ENCODE results near the gene MITF.
"Not testable (repeated sequence)": the region's sequence is repeated elsewhere in the genome, so short reads cannot be mapped to it uniquely, and the experiment has no call there.

Gene MITF

DNA sequence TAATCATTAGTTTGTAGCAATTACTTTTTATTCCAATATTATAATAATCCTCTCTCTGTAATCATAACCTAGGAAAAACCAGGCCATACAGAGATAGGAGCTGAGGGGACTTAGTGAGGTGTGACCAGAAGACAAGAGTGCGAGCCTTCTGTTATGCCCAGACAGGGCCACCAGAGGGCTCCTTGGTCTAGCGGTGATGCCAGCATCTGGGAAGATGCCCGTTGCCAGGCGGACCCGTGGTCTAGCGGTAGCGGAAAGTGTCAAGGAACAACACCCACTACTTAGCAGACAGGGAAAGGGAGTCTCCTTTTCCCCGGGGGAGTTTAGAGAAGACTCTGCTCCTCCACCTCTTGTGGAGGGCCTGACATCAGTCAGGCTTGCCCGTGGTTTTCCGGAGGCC is 180.7 kb downstream of the MITF start:
- not testable (repeated sequence) for DNase-seq (ENCODE audit: low spot score)

GRCh38 chr3:69921651-69922050 is 182.4 kb downstream of the MITF start:
- DNase-seq (ENCODE audit: low spot score) = no peak

DNA sequence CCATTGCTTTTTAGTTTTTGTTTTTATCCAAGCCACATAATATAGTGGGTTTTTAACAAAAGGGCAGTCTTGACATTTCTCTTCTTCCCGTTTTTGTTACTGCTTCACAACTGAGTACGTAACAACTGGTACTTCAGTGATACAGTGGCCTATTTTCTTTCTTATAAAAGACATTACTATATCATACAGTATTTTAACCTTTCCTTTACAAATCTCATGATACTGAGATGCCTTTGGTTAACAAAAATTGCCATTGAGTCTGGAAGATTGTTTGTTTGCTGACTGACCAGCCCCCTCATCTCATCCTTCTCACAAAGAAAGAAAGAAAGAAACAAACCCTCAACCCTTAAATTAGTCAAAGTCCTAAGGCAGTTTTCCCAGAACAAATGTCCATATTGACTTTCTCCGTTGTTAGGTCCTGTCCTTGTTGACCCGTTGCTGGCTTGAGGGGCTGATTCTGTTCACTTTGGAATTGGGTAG is 183.3 kb downstream of the MITF start:
- DNase-seq (ENCODE audit: low spot score) = no peak

- DNase-seq (ENCODE audit: low spot score) = no peak
Observed at GRCh38 chr3:69925506-69925905, 186.2 kb downstream of the MITF start.

- no peak for DNase-seq (ENCODE audit: low spot score)
Observed at GRCh38 chr3:69926385-69926784, 187.1 kb downstream of the MITF start.

GRCh38 chr3:69927571-69927970 is 188.3 kb downstream of the MITF start:
- DNase-seq (ENCODE audit: low spot score) = no peak

DNA sequence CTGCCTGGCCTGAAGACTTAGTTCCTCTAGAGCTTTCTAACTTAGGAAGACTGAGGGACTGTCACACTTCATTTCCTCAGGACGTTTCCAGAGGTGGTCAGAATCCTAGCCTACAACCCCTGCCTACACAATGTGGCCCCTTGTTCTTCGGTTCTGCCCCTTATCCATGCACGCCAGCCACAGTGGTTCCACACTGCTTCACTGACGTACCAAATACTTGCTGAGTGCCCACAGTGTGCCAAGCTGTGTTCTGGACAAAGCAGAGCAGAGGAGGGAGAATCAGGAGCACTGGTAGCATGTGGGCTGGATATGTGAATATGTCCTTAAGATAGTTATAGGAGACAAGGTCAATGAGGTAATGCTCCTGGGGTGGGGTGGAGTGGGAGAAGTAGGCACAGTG is 189.8 kb downstream of the MITF start:
- no peak for DNase-seq (ENCODE audit: low spot score)

DNA sequence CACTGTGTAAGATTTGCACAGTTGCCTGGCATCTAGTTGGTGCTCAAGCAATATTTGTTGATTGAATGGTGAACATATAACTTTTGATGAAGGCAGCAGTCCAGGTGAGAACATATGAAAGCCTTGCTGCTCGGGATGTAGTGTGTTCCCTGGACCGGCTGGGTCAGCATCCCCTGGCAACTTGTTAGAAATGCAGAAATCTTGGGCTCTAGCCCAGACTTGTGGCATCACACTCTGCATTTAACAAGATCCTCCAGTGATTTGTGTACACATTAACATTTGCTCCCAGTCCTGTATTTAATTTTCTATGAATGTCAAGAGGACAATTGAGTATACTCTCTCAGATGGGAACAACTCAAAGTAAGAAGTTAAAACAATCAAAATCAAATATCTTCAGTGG is 191.3 kb downstream of the MITF start:
- DNase-seq (ENCODE audit: low spot score) = no peak

DNA sequence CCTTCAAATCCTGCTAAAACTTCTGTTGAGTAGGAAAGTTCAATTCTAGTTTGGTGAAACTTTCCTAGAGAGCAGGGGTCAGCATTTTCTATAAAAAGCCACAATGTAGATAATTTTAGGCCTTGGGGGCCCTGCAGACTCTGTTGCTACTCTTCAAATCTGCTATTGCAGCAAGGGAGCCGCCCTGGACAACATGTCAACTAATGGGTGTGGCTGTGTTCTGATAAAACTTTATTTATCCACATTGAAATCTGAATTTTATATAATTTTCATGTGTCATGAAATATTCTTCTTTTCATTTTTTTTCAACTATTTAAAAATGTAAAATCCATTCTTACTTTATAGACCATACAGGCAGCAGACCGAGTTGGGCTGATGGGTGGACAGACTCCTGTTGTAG is 192.8 kb downstream of the MITF start:
- no peak for DNase-seq (ENCODE audit: low spot score)

DNA sequence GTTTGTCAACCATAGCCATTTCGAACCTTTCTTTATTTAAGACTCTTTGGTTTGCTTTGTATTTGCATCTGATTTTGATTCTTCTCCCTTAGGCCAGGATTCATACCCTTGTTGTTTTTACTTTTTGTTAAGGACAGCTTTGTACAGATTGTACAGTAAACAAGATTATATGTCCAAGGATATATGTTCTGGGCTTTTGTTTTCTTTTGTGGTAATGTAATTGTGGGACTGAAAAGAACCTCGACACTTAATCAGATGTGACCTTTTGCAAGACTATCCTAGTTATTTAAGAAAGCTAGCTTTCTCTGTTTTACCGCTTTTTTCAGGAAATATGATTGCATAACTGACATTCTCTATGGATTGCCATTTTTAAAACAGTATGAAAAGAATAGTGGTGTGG is 193.2 kb downstream of the MITF start:
- DNase-seq (ENCODE audit: low spot score) = no peak

- no peak for DNase-seq (ENCODE audit: low spot score)
Observed at GRCh38 chr3:69934398-69934797, 195.1 kb downstream of the MITF start.

DNA sequence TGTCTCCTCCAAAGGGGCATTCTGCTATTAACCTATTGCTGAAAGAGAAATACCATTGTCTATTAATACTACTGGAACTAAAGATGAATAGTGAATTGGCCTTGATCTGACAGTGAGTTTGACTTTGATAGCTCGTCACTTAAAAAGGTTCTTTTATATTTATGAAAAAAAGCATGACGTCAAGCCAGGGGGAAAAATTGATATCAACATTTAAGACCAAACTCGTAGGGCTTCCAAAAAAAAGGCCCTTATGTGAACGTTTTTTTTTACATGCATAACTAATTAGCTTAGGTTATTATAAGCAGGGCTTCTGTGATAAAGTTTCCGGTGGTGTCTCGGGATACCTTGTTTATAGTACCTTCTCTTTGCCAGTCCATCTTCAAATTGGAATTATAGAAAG is 197.0 kb downstream of the MITF start:
- no peak for DNase-seq (ENCODE audit: low spot score)

DNA sequence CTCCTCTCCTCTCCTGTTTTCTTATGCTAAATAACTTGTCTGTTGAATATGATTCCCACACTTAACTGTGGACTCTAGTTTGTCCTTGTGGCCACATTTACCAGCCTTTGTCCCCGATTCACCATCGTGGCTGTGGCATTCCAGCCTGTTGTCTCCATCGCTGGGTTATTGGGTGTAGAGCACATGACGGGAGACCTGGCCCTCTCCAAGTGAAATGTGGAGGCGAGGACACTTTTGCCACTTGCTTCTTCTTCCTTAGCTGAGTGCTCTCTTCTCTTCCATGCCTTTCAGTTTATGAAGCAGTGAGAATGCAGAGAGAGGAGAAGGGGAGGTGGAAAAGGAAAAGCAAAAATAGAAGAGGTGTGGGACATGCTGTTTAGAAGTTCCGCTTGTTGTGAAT is 198.8 kb downstream of the MITF start:
- DNase-seq (ENCODE audit: low spot score) = no peak

GRCh38 chr3:69938931-69939330 is 199.7 kb downstream of the MITF start:
- no peak for DNase-seq (ENCODE audit: low spot score)

DNA sequence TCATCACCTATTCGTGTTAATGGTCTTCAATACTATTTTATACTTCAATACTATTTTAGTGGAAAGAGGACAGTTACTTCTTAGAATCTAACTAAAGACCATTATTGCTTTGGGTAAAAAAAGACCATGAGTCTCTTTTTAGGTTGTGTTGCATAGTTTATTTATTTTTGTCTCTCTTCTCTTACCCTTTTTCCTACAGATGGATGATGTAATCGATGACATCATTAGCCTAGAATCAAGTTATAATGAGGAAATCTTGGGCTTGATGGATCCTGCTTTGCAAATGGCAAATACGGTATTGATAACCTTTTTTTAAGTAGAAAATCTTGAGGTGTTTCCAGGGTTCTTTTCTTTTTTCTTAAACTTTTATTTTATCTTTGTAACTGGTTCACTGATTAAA is 201.8 kb downstream of the MITF start:
- DNase-seq (ENCODE audit: low spot score) = no peak

DNA sequence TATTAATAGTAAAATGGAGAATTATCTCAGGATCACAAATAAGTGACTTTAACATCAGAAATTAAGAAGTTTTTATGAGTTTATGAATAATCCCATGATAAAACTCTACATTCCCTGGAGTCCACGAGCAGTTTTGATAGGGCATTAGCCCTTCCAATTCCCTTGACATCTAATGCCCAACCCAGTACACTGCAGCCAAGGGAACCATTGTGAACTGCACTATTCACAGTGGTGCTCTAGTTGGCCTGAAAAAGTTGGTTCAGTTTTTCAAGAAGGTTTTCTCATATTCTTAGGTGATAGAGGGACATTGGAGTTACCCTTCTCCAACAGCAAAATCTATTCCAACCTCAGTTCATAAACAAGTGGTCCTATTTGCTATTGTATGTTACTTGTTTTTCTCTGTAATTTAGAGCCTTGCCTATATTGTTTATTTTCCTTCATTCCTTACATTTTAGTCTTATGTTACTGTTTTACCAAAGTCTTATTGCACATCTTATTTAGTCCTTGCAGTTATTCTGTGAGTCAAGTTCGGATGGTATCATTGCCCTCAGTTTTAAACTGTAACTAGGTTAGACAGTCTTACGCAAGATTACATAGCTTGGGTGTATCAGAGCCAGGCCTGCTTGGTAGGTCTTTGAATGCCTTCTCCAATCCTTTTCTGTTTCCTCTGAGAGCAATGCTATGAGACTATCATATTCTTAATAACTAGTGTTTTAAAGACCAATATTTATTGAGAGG is 202.3 kb downstream of the MITF start:
- no peak for DNase-seq (ENCODE audit: low spot score)

DNA sequence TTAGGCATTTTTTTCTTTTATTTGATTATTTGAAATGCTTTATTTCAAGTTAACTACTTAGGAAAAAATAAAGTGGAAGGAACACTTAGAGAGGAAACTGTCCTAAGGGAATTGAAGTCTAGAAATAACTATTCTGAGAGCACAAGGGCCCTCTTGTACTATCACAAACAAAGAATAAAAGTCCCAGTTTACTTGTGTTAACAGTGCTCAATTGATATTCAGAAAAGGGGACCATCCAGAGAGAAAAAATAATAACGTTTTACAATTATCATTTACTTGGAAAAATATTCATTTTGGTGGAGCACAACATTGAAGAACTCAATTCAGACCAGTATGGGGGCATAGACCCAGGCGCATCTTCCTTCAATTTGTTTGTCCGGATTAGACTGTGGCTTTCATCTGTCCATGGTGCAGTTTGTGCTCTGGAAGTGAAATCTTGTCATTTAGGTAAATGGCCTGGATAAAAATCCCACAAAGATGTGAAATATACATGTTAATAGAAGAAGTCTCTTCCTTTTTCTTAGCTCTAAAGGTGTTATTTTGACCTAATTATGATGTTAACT is 205.7 kb downstream of the MITF start:
- DNase-seq (ENCODE audit: low spot score) = no peak

DNA sequence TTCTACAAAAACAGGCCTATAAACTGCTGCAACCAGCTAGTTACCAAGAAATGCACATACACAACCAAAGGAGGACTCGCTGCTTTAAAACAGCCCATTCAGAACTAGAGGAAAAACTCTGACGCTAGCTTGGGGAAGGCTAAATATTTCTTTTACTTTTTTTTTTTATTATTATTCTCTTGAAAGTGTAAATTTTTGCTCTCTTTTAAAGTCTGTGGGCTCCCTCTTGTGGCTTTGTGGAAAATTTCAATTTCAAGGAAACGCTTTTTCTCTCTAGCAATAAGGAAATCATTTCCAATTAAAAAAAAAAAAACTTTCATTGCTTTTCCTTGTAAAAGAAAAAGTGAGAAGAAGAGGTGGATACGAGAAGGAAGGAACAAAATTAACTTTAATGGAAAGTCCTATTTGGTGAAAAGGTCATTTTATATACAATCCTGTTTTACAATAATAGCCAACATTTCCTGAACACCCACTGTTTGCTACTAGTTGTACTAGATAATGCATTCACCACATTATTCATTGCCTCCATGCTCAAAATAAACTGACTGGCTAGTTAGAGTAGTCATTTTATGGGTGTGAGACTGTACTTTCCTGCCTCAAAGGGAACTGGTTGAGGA is 209.1 kb downstream of the MITF start:
- DNase-seq (ENCODE audit: low spot score) = no peak

- no peak for DNase-seq (ENCODE audit: low spot score)
Observed at GRCh38 chr3:69951616-69952015, 212.4 kb downstream of the MITF start.

GRCh38 chr3:69959581-69959980 is 220.3 kb downstream of the MITF start:
- no peak for DNase-seq (ENCODE audit: low spot score)

GRCh38 chr3:69961706-69962439 is 222.6 kb downstream of the MITF start:
- DNase-seq (ENCODE audit: low spot score) = no peak

DNA sequence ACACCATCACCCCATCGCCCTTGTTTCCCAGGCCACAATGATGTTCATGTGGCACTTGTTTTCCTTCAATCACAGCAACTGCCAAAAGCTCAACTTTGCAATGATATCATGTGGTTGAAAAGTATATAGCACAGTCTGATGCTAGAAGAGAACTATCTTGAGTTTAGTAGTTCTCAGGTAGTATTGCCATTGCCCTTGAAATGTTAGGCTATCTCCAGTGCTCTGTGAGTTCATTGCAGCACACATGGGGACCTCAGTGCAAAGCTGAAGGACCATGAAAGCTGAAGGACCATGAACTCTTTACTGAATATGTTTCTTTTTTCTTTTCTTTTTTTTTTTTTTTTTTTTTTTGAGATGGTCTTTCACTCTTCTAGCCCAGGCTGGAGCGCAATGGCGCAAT is 224.4 kb downstream of the MITF start:
- no peak for DNase-seq (ENCODE audit: low spot score)

- no peak for DNase-seq (ENCODE audit: low spot score)
Observed at GRCh38 chr3:69967156-69967555, 227.9 kb downstream of the MITF start.
